Activated B cell treated with CpG ODN at 0.5 μM for 24 hours (primary cell): ENCODE results near the gene ARHGAP9. TPM values are rescaled to one million over a fixed set of nuclear protein-coding genes. Genes with fewer than 3 reads are reported as not detected.

Experiments
- ATAC-seq: fragments of 200-7000 bp; cut with Tn5 transposase; one replicate; pipeline ENCODE4 v1.10.0; 2021; ENCODE audit warnings: low read depth, mild to moderate bottlenecking, moderate library complexity
- CTCF ChIA-PET: fragments of 350-600 bp; sonication (Branson Sonifier 250); formaldehyde crosslinking; loops from one replicate; lab custom pipeline; 2021; ENCODE audit warnings: antibody characterized with exemption; lab: Charles Lee
- POLR2A ChIA-PET: fragments of 350-600 bp; sonication (Branson Sonifier 250); formaldehyde crosslinking; loops from one replicate; lab custom pipeline; 2021; ENCODE audit warnings: antibody characterized with exemption; lab: Charles Lee
- DNase-seq: peaks from one replicate; pipeline ENCODE4 v3.0.0; 2022
- H3K27ac Mint-ChIP-seq: one replicate; pipeline ENCODE4 v1.8.0; 2020; ENCODE audit warnings: mixed read lengths
- H3K27me3 Mint-ChIP-seq: one replicate; pipeline ENCODE4 v1.8.0; 2021; ENCODE audit warnings: mixed read lengths
- H3K36me3 Mint-ChIP-seq: one replicate; pipeline ENCODE4 v1.8.0; 2021; ENCODE audit warnings: low read depth, mixed read lengths
- H3K4me1 Mint-ChIP-seq: one replicate; pipeline ENCODE4 v1.8.0; 2021; ENCODE audit warnings: mixed read lengths
- H3K4me3 Mint-ChIP-seq: one replicate; pipeline ENCODE4 v1.8.0; 2020; ENCODE audit warnings: mild to moderate bottlenecking, mixed read lengths
- H3K9me3 Mint-ChIP-seq: one replicate; pipeline ENCODE4 v1.8.0; 2020; ENCODE audit warnings: mixed read lengths
- CTCF ChIP-seq: fragments of 200-600 bp; IDR thresholded peaks from one replicate; pipeline ENCODE4 v1.8.0; 2022; ENCODE audit warnings: antibody characterized with exemption, mild to moderate bottlenecking
- intact Hi-C: fragments of 100-400 bp; cut with micrococcal nuclease; formaldehyde crosslinking; loops from one replicate; pipeline ENCODE4 v1.15.1; 2024
- total RNA-seq: library from RNA; stranded (reverse); gene quantifications from 2 replicates; pipeline ENCODE4 v1.2.3, GENCODE V29; 2022

Gene ARHGAP9
- total RNA-seq, 1 donor from 2014 or later = 98.8 TPM

GRCh38 chr12:57487597-57488401, 8.1 kb upstream of the ARHGAP9 start, which contains the start of gene MARS1:
TSS of gene MARS1 (plus strand) at chr12:57488068. CDS start at chr12:57488091, 23 bp downstream.
- intact Hi-C loops = loop anchor here (1.0 to 5.0 kb wide), 6 partner anchors 8 to 257 kb away; partner anchors contain the start of genes ARHGAP9, DCTN2, DDIT3 and GLI1
- H3K27ac Mint-ChIP-seq = peak within 1 kb of the TSS; percentile 97
- CTCF ChIA-PET = interaction anchor here (1.2 to 1.8 kb wide), 2 partner anchors 28 to 29 kb away, joined by 4 to 7 read pairs; partner anchors contain the start of gene GLI1
- no peak for TF ChIP-seq CTCF
- no peaks in the 10 kb centered on the region for H3K27me3 Mint-ChIP-seq
- peak within 1 kb of the TSS; percentile 97 for H3K4me3 Mint-ChIP-seq
- POLR2A ChIA-PET = interaction anchor here (0.6 to 3.1 kb wide), 11 partner anchors 10 to 380 kb away, joined by 3 to 19 read pairs (median 3); partner anchors contain the start of genes DDIT3 and GLI1
- DNase-seq = peak; percentile 83
- peaks cover 41% of the 10 kb centered on the region for H3K4me1 Mint-ChIP-seq
- H3K36me3 Mint-ChIP-seq = peaks cover 50% of the 10 kb centered on the region
- ATAC-seq = peak; percentile 97
- no peaks in the 10 kb centered on the region for H3K9me3 Mint-ChIP-seq

GRCh38 chr12:57487055-57487596, 7.5 kb upstream of the ARHGAP9 start:
- H3K4me1 Mint-ChIP-seq = peaks cover 41% of the 10 kb centered on the region
- ATAC-seq (no peak), DNase-seq (no peak)
- peak overlapping the region; percentile 97 for H3K27ac Mint-ChIP-seq
- ChIA-PET POLR2A (interaction anchor here (0.7 to 3.1 kb wide), 9 partner anchors 10 to 380 kb away, joined by 3 to 19 read pairs (median 5); partner anchors contain the start of genes DDIT3 and GLI1), CTCF (interaction anchor here (1.2 kb wide), 1 partner anchor 28 kb away, joined by 4 read pairs; the partner anchor contains the start of gene GLI1)
- H3K9me3 Mint-ChIP-seq = no peaks in the 10 kb centered on the region
- H3K27me3 Mint-ChIP-seq = no peaks in the 10 kb centered on the region
- no peak overlapping the region for H3K4me3 Mint-ChIP-seq
- no peak for TF ChIP-seq CTCF
- peaks cover 44% of the 10 kb centered on the region for H3K36me3 Mint-ChIP-seq
- intact Hi-C loops = loop anchor here (1.0 to 5.0 kb wide), 6 partner anchors 8 to 257 kb away; partner anchors contain the start of genes ARHGAP9, DCTN2, DDIT3 and GLI1

- Mint-ChIP-seq H3K27me3 (no peaks in the 10 kb centered on the region), H3K4me1 (peaks cover 49% of the 10 kb centered on the region), H3K27ac (no peak overlapping the region), H3K36me3 (peaks cover 30% of the 10 kb centered on the region), H3K9me3 (no peaks in the 10 kb centered on the region), H3K4me3 (no peak overlapping the region)
- intact Hi-C loops = loop anchor here (5.0 kb wide), 1 partner anchor 207 kb away; the partner anchor contains the start of gene OS9
- ChIA-PET POLR2A (interaction anchor here (0.6 to 1.0 kb wide), 3 partner anchors 9 to 1371 kb away, joined by 3 read pairs; no protein-coding TSS in a partner anchor), CTCF (interaction anchor here (1.5 kb wide), 1 partner anchor 8 kb away, joined by 7 read pairs; no protein-coding TSS in a partner anchor)
- TF ChIP-seq CTCF = no peak
- no peak for DNase-seq
- no peak for ATAC-seq
These were observed 6.0 kb upstream of the ARHGAP9 start for GRCh38 chr12:57485695-57486094.

GRCh38 chr12:57483466-57483865, 3.8 kb upstream of the ARHGAP9 start:
- Mint-ChIP-seq H3K9me3 (no peaks in the 10 kb centered on the region), H3K4me1 (peaks cover 57% of the 10 kb centered on the region), H3K27ac (peak overlapping the region; percentile 57), H3K36me3 (peaks cover 7% of the 10 kb centered on the region), H3K27me3 (no peaks in the 10 kb centered on the region), H3K4me3 (no peak overlapping the region)
- ChIA-PET POLR2A (interaction anchor here (0.9 to 1.0 kb wide), 2 partner anchors 26 to 261 kb away, joined by 4 to 6 read pairs; partner anchors contain the start of gene TSPAN31), CTCF (no interaction called here)
- DNase-seq (no peak), ATAC-seq (no peak)
- TF ChIP-seq CTCF = no peak
- intact Hi-C loops = no loop called here
